ENCODE measurements around the gene GPX4.
A peak's percentile ranks its signal among the peaks of the same experiment; 100 is the strongest.

The GPX4 gene

DNA sequence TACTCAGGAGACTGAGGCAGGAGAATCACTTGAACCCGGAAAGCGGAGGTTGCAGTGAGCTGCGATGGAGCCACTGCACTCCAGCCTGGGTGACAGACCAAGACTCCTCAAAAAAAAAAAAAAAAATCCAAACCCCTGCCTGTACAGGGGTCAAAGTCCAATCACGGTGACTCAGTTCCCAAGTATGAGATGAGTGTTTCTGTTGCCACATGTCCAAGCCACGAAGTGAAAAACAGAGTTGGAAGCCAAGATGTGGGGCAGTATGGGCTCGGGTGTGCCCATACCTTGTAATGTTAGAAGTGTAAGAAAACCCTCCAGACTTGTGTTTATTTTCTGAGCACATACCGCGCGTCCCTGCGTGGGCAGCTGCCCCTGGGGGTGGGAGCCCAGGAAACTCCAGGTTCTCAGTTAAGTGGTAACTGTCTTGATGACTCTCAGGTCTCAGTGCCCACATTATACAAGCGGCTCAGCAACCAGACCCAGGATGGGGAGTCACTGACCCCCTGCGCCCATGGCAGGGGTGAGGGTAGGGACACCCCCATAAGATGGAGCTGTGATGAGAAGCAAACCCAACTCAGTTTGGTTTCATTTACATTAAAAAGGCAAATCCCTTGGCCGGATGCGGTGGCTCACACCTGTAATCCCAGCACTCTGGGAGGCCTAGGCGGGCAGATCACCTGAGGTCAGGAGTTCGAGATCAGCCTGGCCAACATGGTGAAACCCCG, 1.2 kb upstream of the GPX4 start:
- DNase-seq (ENCODE audit: low read depth in 2 of 2), result no peak

- no peak for DNase-seq (ENCODE audit: low read depth in 2 of 2)
Observed at GRCh38 chr19:1103132-1103707, 574 bp upstream of the GPX4 start.

DNA sequence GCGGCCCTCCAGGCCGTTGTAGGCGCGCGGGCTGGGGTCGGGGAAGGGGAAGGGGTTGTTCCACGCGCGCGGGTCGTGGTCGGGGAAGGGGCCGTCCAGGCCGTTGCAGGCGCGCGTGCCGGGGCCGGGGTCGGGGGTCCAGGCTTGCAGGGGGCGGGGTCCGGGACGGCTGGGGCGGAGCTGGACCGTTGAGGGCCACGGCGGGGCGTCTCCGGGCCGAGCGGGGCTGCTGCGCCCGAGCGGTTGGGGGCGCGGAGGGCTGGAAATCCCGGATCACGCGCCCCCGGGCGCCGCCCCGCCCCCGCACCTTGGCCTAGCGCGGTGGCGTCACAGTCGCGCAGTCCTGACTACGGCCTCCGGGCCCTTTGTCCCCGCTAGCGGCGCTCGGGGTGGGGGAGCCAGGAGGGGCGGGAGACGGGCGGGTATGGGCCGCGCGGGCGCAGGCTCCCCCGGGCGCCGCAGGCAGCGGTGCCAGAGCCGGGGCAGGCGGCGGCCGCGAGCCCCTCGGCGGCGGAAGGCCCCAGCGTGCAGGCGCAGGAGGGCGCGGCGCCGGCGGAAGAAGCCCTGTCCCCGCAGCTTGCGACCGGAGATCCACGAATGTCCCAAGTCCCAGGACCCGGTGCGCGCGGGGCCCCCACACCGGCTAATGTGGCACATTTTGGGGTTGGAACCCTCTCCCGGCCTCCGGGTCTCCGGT, 665 bp downstream of the GPX4 start:
- peak; percentile 45 to 66 for DNase-seq (ENCODE audit: low read depth in 2 of 2)

DNA sequence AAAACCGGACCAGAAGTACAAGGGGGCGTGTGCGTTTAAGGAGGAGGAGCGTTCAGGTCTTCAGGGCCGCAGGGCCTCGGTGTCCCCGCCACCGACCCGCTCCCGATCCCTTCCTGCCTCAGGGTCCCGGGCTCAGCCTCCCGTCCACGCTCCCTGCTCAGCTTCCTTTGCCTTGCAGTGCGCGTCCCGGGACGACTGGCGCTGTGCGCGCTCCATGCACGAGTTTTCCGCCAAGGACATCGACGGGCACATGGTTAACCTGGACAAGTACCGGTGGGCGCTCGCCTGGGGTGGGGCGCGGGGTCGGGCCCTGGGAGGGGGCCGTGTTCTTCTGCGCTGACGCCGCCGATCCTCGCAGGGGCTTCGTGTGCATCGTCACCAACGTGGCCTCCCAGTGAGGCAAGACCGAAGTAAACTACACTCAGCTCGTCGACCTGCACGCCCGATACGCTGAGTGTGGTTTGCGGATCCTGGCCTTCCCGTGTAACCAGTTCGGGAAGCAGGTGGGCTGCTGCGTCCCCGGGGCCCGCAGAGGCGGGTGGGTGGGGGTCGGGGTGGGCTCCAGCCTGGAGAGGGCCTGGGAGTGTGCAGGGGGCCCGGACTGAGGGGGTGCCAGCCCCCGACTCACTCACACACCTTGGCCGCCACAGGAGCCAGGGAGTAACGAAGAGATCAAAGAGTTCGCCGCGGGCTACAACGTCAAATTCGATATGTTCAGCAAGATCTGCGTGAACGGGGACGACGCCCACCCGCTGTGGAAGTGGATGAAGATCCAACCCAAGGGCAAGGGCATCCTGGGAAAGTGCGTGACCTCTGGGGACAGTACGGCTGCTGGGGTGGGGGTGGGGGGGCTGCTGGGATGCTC, 1.4 kb downstream of the GPX4 start:
- no peak for DNase-seq (ENCODE audit: low read depth in 2 of 2)

DNA sequence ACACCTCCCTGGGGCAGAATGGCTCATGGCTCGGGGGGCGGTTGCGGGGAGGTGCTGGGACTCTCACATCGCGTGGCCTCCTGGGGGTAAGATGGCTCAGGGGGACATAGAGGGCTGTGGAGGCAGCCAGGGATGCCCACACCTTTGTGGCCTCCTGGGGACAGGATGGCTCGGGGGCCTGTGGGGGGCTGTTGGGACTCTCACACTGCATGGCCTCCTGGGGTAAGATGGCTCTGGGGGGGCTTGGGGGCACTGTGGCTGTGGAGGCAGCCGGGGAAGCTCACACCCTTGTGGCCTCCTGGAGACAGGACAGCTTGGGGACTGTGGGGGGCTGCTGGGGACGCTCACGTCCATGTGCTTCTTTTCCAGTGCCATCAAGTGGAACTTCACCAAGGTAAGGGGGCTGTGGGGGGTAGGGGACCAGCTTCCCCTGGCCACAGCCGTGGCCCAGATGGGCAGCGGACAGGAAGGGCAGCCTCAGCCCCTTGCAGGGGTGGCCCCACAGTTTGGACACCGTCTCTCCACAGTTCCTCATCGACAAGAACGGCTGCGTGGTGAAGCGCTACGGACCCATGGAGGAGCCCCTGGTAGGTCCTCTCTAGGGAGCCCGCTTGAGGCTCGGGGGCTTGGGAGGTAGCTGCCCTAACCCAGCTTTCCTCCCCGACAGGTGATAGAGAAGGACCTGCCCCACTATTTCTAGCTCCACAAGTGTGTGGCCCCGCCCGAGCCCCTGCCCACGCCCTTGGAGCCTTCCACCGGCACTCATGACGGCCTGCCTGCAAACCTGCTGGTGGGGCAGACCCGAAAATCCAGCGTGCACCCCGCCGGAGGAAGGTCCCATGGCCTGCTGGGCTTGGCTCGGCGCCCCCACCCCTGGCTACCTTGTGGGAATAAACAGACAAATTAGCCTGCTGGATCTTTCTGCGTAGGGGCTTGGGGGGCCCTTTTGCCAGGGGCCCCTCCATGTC, 2.4 kb downstream of the GPX4 start:
- no peak for DNase-seq (ENCODE audit: low read depth in 2 of 2)

GRCh38 chr19:1106841-1107660, 3.3 kb downstream of the GPX4 start:
- DNase-seq (ENCODE audit: low read depth in 2 of 2), result no peak

- DNase-seq (ENCODE audit: low read depth in 2 of 2), result no peak
Observed at GRCh38 chr19:1107661-1108261, 4.0 kb downstream of the GPX4 start.

DNA sequence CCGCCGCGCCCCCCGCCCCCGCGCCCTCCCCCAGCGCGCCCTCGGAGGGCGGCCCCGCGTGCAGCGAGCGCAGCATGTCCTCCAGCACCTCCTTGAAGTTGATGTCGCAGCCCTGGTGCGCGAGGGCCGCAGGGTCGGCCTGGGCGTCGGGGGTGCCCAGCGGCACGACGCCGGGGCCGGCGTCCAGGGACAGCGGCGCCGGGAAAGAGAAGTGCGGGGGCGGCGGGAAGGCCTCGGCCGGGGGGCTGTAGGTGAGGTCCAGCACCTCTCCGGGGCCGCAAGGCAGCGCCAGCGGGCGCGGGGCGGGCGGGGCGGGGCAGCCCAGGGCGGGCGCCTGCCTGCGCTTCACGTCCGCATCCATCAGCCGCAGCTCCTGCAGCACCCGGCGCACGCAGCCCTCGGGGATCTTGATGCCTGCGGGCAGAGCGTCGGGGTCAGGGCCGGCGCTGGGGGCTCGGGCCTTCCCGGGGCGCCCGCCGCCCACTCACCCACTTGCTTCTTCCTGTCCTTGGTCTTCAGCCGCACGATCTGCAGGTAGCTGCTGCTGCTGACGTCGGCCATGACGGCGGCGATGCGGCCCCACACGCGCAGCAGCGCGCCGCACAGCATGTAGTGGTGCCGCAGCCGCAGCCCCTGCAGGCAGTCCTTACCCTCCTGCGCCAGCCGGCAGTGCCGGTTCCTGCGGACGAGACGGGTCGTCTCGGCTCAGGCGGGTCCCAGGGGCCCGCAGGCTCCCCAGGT, 4.7 kb downstream of the GPX4 start:
- DNase-seq (ENCODE audit: low read depth in 2 of 2), result no peak

GRCh38 chr19:1109032-1109551, 5.3 kb downstream of the GPX4 start:
- no peak for DNase-seq (ENCODE audit: low read depth in 2 of 2)

DNA sequence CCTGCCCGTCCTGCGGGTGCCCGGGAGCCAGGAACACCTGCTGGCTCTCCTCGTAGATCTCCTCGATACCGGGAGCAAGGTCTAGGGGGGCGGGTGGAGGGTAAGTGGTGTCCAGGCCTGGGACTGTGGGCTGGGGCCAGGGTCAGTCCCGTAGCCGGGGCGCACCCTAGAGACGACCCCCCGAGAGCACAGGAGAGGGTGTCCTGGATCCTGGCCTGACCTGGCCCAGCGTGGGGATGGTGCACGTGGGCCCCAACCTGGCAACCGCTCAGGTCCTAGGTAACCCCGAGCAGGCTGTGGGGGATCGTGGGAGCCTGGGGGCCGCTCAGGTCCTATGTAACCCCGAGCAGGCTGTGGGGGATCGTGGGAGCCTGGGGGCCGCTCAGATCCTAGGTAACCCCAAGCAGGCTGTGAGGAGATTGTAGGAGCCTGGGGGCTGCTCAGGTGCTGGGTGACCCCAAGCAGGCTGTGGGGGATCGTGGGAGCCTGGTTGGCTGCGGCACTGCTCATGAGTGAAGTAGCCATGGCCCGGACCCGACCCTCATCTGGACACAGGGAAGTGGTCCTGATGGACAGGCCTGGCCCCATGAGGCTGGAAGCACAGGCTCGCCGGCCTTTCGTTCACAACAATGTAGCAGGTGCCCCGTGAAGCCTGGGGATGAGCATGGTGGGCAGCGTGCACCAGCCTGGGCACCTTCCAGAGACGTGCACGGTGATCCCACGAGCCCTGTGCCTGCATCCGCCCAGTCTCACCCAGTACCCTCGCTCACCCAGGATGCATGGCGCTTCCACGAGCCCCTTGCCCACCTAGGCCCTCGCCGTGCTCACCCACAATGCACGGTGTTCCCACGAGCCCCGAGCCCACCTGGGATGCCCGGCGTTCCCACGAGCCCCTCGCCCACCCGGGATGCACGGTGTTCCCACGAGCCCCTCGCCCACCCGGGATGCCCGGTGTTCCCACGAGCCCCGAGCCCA, 6.2 kb downstream of the GPX4 start:
- DNase-seq (ENCODE audit: low read depth in 2 of 2), result no peak

DNA sequence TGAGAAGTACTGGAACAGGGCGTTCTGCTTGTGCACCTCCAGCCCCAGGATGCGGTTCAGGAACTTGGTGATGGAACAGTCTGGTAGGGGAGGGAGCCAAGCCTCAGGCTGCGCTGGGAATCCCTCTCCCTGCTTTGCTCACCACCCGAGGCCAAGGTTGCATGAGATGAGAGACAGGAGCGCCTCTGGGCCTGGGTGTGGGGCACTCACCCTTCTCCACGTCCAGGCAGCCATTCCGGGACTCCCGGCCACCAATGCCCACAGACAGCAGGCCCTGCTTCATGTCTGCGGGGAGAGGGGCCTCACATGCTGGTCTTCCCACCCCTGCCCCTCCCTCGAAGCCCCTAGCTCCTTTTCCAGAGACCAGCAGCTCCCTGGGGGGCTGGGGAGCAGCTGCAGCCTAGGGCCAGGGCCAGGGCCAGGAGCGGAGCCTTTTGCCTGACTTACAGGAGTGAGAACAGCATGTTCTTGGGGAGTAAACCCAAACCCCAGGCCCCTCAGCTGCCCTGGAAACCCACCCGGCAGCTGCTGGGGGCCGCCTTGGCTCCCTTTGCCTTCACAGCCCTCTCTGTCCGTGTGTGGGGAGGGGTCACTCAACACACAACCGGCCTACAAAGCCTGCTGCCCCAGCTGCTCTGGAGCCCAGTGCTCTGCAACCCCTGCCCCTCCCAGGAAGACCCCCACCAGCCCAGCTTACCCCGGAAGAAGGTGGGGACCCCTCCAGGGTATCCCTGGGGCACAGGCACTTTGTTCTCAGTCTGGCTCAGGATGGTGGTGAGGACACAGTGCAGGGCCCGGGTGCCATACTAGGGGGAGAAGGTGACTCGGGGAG, 7.2 kb downstream of the GPX4 start:
- no peak for DNase-seq (ENCODE audit: low read depth in 2 of 2)

GRCh38 chr19:1111641-1112267, 8.0 kb downstream of the GPX4 start:
- DNase-seq (ENCODE audit: low read depth in 2 of 2), result no peak

DNA sequence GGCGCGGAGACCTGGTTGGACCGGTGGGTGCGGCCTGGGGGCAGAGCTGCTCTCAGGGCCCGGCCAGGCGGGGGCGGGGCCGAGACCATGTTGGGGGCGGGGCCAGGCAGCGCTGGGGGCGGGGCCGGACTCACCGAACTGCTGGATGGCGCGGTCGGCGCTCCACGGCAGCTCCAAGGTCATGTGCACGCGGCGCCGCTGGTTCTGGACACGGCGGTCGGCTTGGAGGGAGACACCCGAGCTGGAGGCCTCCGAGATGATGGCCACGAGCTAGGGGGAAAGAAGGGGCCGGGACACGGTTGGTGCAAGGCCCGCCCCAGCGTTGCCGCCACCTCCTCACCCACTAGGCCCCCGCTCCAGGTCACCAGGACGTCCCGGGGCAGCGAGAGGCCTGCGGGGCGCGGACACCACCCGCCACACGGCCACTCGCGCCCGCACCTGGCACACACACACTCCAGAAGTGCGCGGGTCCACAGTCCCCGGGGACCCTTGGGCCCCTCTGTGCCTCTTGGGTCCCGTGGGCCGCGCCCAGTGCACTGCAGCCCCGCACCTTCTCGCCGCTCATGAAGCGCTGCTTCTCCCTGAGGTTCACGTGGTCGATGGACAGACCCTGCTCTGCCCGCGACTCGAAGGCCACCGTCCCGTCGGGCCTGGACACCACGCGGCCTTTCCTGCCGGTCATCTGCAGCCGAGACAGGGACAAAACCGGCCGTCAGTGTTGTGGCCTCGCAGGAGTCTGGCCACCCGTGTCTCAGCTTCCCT, 8.7 kb downstream of the GPX4 start:
- no peak for DNase-seq (ENCODE audit: low read depth in 2 of 2)

DNA sequence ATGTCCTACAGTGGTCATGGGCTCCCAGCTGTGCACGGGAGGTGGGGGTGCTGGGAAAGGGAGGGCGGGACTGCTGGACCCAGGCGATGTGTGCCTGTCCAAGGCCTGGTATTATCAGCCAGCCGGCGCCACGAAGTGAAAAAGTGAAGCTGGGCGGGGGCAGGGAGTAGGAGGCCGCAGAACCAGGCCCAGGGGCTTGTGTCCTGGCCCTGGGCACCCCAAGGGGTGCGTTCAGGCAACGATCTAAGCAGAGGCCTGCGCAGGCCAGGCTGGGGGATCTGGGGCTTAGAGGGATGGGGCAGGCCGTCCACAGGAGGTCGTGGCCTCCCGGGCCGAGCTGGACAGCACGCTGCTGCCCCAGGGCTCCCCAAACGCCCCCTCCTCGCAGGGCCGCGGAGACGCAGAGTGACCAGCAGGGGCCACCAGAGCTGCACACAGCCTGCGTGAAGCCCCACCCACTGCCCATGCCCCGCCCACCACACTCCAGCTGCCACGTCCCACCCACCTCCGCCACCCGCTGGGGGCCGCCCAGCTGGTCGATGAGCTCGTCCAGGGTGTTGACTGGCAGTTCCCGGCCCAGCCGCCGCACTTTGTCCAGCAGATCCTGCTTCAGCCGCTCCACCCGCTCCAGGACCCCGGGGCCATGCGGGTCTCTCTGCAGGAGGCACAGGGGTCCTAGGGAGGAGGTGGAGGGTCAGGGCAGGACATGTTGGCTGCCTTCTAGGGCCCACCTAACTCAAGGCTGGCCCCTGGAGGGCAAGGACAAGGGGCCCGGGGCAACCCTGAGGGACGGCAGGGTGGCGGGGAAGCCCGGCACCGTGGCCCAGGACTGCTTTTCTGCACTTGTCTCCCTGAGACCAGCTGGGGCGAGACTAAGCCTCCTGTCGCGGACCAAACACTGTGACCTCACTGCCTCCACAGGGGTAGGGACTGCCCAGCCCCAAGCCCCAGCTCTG, 9.5 kb downstream of the GPX4 start:
- peak; percentile 69 to 74 for DNase-seq (ENCODE audit: low read depth in 2 of 2)

Data from stimulated activated CD8-positive, alpha-beta memory T cell treated with anti-CD3 and anti-CD28 coated beads, Interleukin-2, amount 100 ng/mL, for 1 hour (primary cell).